Stomach smooth muscle (tissue), 2 donors: ENCODE data around the gene ZNF280C.

ENCODE experiments used
- H3K27ac ChIP-seq: one replicate; pipeline ENCODE4 v1.7.0; 2013; ENCODE audit warnings: mild to moderate bottlenecking, low read length, inconsistent platforms
- H3K27me3 ChIP-seq, 2 donors: one replicate each; pipeline ENCODE4 v1.7.0; 2013; ENCODE audit warnings: low read length in 2 of 2; ENCODE audit not compliant: insufficient read depth in 2 of 2, control insufficient read depth in 1 of 2
- H3K36me3 ChIP-seq, 2 donors: one replicate each; pipeline ENCODE4 v1.7.0; 2013; ENCODE audit warnings: low read length in 2 of 2; ENCODE audit not compliant: control insufficient read depth in 2 of 2, insufficient read depth in 2 of 2
- H3K4me1 ChIP-seq: one replicate; pipeline ENCODE4 v1.7.0; 2013; ENCODE audit warnings: low read length; ENCODE audit not compliant: control insufficient read depth, insufficient read depth
- H3K4me3 ChIP-seq, 2 donors: one replicate each; pipeline ENCODE4 v1.7.0; 2013; ENCODE audit warnings: low read length in 2 of 2
- H3K9ac ChIP-seq, 2 donors: one replicate each; pipeline ENCODE4 v1.7.0; 2013; ENCODE audit warnings: low read length in 2 of 2, mild to moderate bottlenecking in 1 of 2
- H3K9me3 ChIP-seq, 2 donors: one replicate each; pipeline ENCODE4 v1.7.0; 2013; ENCODE audit warnings: low read length in 2 of 2; ENCODE audit not compliant: control insufficient read depth in 2 of 2
- donor health status: healthy.
- donor health status: Pancreatic carcinoma.

Gene ZNF280C

DNA sequence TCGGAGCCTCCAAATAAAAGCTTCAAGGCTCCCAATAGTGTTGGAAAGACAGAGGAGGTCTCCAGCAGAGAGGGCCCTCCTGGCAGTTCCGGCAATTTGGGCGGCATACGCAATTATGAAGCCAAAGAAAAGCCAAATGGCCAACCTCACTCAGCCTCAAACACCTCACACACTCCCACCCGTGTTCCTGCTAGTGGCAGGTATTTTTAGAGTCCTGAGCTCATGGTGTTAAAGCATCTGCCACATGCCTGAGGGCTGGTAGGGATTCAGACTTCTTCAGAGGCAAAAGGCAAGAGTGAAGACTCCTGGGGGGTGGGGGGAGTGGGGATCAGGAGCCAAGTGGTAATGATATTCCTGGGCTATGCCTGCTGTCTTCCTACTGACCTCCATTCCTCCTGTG, 89.5 kb downstream of the ZNF280C start:
- no peak overlapping the region for H3K9ac ChIP-seq
- H3K9me3 ChIP-seq: no peaks in the 10 kb centered on the region
- H3K36me3 ChIP-seq: no peaks in the 10 kb centered on the region
- peaks cover 0 to 14% of the 10 kb centered on the region in 2 donors for H3K27me3 ChIP-seq
- no peak overlapping the region for H3K4me3 ChIP-seq
- H3K27ac ChIP-seq: no peak overlapping the region
- peaks cover under 1% of the 10 kb centered on the region for H3K4me1 ChIP-seq

DNA sequence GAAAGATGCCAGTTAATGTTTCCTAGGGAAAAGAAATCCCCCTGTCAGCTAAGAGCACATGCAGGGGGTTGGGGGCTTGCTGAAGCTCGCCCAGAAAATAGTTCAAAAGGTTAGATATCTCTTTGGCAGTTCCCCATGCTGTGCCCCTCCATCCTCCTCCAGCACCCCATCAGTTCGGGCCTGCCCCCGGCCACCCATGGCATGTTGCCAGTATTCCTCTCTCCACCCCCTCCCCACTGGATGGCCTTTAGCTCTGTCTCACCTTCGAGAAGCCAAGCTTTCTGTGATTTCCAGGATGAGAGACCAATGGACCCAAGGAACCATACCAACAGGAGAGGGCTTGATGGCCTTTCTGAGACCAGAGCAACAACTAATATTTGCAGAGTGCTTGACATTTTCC, 91.8 kb downstream of the ZNF280C start:
- Histone ChIP-seq H3K27me3 (peaks cover 0 to 21% of the 10 kb centered on the region in 2 donors), H3K9ac (no peak overlapping the region), H3K9me3 (no peaks in the 10 kb centered on the region), H3K36me3 (no peaks in the 10 kb centered on the region), H3K4me3 (no peak overlapping the region), H3K27ac (no peak overlapping the region), H3K4me1 (peaks cover 7% of the 10 kb centered on the region)

DNA sequence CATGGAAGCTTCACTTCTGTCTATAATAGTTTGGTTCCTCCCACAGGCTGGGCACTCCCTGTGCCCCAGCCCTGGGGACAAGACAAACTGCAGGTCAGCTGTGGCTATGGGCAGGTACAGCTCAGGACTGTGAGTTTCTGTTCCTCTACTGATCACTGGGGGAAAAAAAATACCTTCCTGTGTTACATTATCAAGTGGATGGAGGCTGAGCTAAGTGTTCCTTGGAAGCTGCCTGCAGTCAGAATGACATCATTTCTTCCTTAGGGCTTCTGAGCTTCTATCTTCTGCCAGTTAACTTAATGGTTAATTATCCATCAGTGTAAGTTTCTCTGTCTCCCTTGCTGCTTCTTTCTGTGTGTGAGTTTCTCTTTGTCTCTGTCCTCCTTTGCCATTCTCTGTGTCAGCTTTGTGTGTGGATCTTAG, 92.3 kb downstream of the ZNF280C start:
- Histone ChIP-seq H3K27ac (no peak overlapping the region), H3K9ac (no peak overlapping the region), H3K4me1 (peaks cover 9% of the 10 kb centered on the region), H3K4me3 (no peak overlapping the region), H3K36me3 (no peaks in the 10 kb centered on the region), H3K9me3 (no peaks in the 10 kb centered on the region), H3K27me3 (peaks cover 0 to 21% of the 10 kb centered on the region in 2 donors)

DNA sequence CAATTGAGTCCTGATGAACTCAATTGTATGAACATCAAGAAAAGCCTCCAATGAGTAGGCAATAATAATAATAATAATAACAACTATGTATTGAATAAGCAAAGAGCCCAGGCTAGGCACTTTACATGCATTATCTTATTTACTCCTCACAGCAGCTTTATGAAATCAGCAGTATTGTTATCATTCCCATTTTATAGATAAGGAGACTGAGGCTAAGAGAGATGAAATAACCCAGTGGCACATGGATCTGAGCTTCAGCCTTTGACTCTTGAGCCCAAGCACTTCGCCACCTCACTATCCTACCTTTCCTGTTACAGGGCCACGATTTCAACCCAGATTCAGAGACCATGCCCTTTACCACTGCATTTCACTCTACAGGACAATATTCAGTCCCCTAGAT, 93.8 kb downstream of the ZNF280C start:
- Histone ChIP-seq H3K27me3 (peaks cover 0 to 21% of the 10 kb centered on the region in 2 donors), H3K4me3 (no peak overlapping the region), H3K27ac (no peak overlapping the region), H3K4me1 (peaks cover 13% of the 10 kb centered on the region), H3K9me3 (no peaks in the 10 kb centered on the region), H3K36me3 (no peaks in the 10 kb centered on the region), H3K9ac (no peak overlapping the region)

DNA sequence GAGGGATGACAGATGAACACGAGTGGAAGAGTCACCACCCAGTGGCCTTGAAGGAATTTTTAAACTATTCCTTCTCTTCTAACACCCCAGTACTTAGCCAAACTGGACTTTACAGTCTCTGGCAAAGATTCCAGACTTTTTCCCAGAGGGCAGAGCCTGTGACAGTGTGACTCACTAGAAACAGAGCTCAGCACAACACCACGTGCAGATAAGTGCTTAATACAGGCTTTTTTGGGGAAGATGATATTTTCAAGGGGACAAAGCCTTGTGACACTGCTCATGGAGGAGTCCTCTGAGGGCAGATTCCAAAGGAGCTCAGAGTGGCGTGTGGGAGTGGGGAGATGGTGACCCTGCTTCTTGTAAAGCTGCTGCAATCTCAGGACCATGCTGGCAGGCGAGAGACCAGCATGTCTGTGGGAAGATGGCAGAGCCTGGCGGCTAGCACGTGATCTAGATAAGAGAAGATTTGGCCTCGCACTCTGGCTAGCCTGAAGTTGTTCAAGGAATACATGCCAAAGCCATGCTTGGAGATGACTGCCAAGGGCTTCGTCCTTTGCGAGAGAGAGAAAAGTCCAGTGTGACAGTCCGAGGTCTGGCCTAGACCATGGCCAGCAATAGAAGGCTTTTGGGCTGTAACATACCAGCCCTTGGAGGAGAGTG, 94.5 kb downstream of the ZNF280C start:
- no peak overlapping the region for H3K27ac ChIP-seq
- no peaks in the 10 kb centered on the region for H3K9me3 ChIP-seq
- H3K4me1 ChIP-seq: peaks cover 13% of the 10 kb centered on the region
- H3K27me3 ChIP-seq: peaks cover 0 to 19% of the 10 kb centered on the region in 2 donors
- no peaks in the 10 kb centered on the region for H3K36me3 ChIP-seq
- no peak overlapping the region for H3K4me3 ChIP-seq
- H3K9ac ChIP-seq: no peak overlapping the region

DNA sequence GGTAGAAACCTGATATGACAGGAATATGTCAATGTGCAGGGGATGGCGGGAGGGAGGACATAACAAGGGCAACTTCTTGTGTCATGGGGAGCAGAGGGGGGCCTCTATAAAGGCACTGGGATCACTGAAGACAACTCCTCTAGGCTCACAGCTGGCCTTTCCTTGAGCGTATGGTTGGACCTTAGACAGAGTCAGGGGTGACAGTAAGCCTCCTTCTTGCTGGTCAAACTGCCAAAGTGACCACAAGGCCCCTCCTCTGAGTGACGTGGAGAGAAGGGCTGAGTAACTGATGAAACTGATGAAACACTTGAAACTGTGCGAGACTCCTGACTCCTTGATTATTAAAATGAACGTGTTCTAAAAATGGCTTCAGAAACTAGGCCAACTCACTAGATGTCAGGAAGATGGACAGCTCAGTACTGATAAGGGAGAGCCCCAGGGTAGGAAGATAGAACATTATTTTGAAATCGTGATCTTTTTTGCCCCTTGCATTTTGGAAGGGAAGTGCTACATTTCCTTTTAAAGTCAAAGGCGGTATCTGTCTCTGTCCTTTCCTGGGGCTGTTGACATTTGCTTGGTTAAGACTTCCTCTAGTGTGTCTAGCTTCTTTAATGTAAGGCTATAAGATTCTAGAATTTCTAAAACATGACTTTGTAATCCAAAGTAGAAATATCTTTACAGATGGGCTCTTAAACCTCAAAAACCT, 95.4 kb downstream of the ZNF280C start:
- Histone ChIP-seq H3K4me3 (no peak overlapping the region), H3K27ac (no peak overlapping the region), H3K36me3 (no peaks in the 10 kb centered on the region), H3K4me1 (peaks cover 13% of the 10 kb centered on the region), H3K27me3 (peaks cover 0 to 18% of the 10 kb centered on the region in 2 donors), H3K9ac (no peak overlapping the region), H3K9me3 (no peaks in the 10 kb centered on the region)

DNA sequence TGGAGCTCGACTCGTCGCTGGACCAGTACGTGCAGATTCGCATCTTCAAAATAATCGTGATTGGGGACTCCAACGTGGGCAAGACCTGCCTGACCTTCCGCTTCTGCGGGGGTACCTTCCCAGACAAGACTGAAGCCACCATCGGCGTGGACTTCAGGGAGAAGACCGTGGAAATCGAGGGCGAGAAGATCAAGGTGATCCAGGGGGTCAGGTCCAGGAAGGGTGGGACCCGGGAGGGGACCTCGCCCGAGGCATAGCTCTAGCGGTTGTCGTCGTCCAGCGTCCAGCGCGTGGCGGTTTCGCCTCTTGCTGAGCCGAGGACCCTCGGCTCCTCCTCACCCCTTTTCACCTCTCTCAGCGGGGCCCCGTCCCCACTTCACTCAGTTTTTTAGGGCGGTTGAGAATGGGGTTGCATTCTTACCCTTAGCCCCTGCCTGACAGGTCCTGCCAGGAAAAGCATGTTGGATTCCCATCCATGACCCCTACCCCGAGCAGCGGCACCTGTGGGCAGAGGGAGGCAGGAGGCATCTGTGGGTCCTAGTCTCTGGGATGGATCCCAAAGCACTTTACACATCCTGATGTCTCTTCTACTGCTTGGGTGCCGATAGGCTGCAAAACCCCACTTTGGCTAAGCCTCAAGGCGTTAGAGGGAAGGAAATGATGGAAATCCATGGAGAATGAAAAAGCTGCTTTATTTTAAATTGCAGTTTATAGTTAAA, 96.4 kb downstream of the ZNF280C start:
- Histone ChIP-seq H3K27me3 (peaks cover 0 to 14% of the 10 kb centered on the region in 2 donors), H3K9ac (no peak overlapping the region), H3K36me3 (no peaks in the 10 kb centered on the region), H3K9me3 (no peaks in the 10 kb centered on the region), H3K27ac (no peak overlapping the region), H3K4me1 (peaks cover 13% of the 10 kb centered on the region), H3K4me3 (peak overlapping the region; percentile 64 to 69)

DNA sequence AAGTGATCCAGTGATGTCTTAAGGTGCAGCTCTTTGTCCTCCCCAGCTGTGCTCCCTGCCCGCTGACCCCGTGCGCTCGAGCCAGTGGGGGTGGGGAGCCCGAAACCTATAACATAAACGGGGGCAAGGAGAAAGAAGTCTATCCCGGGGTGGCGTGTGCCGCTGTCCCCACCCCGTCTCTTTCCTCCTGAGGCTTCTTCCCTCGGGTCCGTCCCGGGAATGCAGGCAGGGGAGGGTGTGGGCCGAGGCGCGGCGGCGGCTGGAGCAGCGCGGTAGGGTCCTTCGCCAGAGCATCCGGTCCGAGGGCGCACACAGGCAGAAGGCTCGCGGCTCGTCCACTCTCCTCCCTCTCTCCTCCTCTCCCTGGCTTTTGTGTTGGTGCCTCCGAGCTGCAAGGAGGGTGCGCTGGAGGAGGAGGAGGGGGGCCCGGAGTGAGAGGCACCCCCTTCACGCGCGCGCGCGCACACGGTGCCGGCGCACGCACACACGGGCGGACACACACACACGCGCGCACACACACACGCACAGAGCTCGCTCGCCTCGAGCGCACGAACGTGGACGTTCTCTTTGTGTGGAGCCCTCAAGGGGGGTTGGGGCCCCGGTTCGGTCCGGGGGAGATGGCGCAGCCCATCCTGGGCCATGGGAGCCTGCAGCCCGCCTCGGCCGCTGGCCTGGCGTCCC, 97.1 kb downstream of the ZNF280C start, which contains the start of gene RAB33A:
Gene RAB33A, plus strand, starts transcription at position 517 of the 681 bp plus-strand sequence. Its CDS starts 101 bp downstream, at position 618.
- H3K9me3 ChIP-seq: no peaks in the 10 kb centered on the region
- peak within 1 kb of the TSS; percentile 64 to 69 for H3K4me3 ChIP-seq
- no peak within 1 kb of the TSS for H3K9ac ChIP-seq
- no peak within 1 kb of the TSS for H3K27ac ChIP-seq
- peaks cover 13% of the 10 kb centered on the region for H3K4me1 ChIP-seq
- peaks cover 0 to 14% of the 10 kb centered on the region in 2 donors for H3K27me3 ChIP-seq
- no peaks in the 10 kb centered on the region for H3K36me3 ChIP-seq

DNA sequence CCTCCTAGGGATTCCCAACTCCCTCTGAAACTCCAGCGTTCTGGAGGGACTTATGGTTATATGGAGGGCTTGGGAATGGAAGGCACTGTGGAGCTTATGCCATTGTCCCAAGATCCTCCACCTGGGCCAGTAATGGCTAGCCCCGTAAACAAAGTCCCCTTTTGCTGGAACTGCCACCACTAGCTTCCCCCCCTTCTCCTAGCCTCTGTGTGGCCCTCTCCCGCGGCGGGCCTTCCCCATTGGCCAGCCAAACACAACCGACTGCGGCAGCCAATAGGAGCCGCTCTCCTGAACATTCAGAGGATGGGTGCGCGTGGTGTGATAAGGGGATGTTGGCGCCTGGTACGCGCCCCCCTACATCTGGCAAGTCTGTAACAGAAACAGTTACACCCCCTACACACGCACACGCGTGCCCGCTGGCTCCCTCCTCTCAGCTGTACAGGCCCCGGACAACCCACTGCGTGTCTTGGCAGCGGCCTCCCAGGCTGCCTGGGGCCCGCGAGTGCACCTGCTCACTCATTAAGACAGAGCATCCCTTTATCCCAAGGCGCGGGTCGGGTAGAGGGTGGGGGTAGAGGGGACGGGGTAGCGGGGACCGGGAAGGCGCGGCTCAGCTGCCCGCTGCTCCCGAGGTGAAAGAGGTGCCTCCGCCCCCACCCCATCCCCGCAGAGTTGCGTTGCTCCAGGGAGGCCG, 97.8 kb downstream of the ZNF280C start:
- no peak overlapping the region for H3K9ac ChIP-seq

DNA sequence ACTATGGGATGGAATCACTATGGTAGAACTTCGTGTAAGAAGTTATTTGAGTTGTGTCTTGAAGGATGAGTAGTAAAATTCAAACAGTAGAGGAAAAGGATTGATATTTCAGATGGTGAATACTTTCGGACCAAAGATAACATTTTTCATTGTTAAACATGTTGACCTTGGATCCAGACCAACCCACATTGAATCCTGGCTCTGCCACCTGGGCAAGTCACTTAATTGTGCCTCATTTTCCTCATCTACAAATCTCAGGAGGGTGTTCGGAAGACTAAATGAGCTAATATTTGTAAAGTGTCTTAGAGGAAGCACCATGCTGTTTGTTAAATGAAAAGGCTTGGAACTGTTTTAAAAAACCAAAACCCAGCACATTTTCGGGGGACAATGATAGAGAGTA, 101.7 kb downstream of the ZNF280C start:
- Histone ChIP-seq H3K4me3 (peak overlapping the region in 1 of 2 donors; percentile 71), H3K36me3 (no peaks in the 10 kb centered on the region), H3K27me3 (peaks cover 0 to 2% of the 10 kb centered on the region in 2 donors), H3K9ac (no peak overlapping the region), H3K27ac (no peak overlapping the region), H3K4me1 (peaks cover 7% of the 10 kb centered on the region), H3K9me3 (no peaks in the 10 kb centered on the region)

More for the DNA sequence above, 97.8 kb downstream of the ZNF280C start:
- H3K36me3 ChIP-seq: no peaks in the 10 kb centered on the region
- peaks cover 0 to 10% of the 10 kb centered on the region in 2 donors for H3K27me3 ChIP-seq
- H3K9me3 ChIP-seq: no peaks in the 10 kb centered on the region
- peak overlapping the region; percentile 64 to 69 for H3K4me3 ChIP-seq
- H3K4me1 ChIP-seq: peaks cover 13% of the 10 kb centered on the region
- no peak overlapping the region for H3K27ac ChIP-seq
